ENCODE results near the gene TSPEAR.

Gene TSPEAR

GRCh38 chr21:44456214-44456914, 255.0 kb downstream of the TSPEAR start:
- no peak for DNase-seq

GRCh38 chr21:44455524-44456213, 255.7 kb downstream of the TSPEAR start:
- DNase-seq, result peak; percentile 29

- peak; percentile 93 for DNase-seq
Measured at GRCh38 chr21:44454747-44455523, 256.4 kb downstream of the TSPEAR start, which contains the start of gene LRRC3. TSS of gene LRRC3 (plus strand) at chr21:44455510. CDS start at chr21:44456645, 1,135 bp downstream.

GRCh38 chr21:44454058-44454457, 257.3 kb downstream of the TSPEAR start:
- DNase-seq, result no peak

- DNase-seq, result no peak
Measured at GRCh38 chr21:44453120-44453519, 258.3 kb downstream of the TSPEAR start.

- no peak for DNase-seq
Measured at GRCh38 chr21:44450999-44451398, 260.4 kb downstream of the TSPEAR start.

GRCh38 chr21:44450402-44450801, 261.0 kb downstream of the TSPEAR start:
- DNase-seq, result no peak

GRCh38 chr21:44449473-44450363, 261.7 kb downstream of the TSPEAR start:
- DNase-seq, result peak; percentile 16

GRCh38 chr21:44448651-44449131, 262.7 kb downstream of the TSPEAR start:
- no peak for DNase-seq
